Brain microvascular endothelial cell (primary cell): ENCODE measurements around the gene PTCRA.

Source experiments
- DNase-seq: peaks from one replicate; pipeline ENCODE4 v3.0.0-alpha.2; 2020
- H3K27ac ChIP-seq: fragments of 250-450 bp; sonication (Bioruptor Pico); 2 replicates; pipeline ENCODE4 v1.5.1; 2020; ENCODE audit warnings: mild to moderate bottlenecking, moderate library complexity
- H3K27me3 ChIP-seq: fragments of 250-450 bp; sonication (Bioruptor Pico); replicated peaks from 2 replicates; pipeline ENCODE4 v1.5.1; 2020; ENCODE audit warnings: mild to moderate bottlenecking
- H3K36me3 ChIP-seq: fragments of 250-450 bp; sonication (Bioruptor Pico); replicated peaks from 2 replicates; pipeline ENCODE4 v1.5.1; 2020; ENCODE audit warnings: mild to moderate bottlenecking
- H3K4me3 ChIP-seq: 2 replicates; pipeline ENCODE4 v1.5.1; 2011; ENCODE audit warnings: low read depth, mild to moderate bottlenecking, control low read depth, low read length, moderate library complexity
- in situ Hi-C: cut with HindIII; loops from 2 replicates; pipeline ENCODE4 v1.10.0; 2017; ENCODE audit warnings: low sequenced_read_pairs, low pct_ligation_motif_present
- TF ChIP-seq, protein P1 (sequence below): IDR thresholded peaks from 2 replicates; pipeline ENCODE4 v1.5.1; 2011; ENCODE audit warnings: low read depth, mild to moderate bottlenecking, moderate library complexity, low read length, control low read depth, inconsistent platforms; ENCODE audit errors: missing control alignments

PTCRA gene

DNA sequence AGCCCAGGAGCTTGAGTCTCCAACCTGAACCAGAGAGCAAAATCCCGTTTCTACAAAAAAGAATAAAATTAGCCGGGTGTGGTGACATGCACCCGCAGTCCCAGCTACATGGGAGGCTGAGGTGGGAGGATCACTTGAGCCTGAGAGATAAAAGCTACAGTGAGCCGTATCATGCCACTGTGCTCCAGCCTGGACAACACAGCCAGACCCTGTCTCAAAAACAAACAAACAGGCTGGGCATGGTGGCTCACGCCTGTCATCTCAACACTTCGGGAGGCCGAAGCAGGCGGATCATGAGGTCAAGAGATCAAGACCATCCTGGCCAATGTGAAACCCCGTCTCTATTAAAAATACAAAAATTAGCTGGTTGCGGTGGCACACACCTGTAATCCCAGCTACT lies 11.4 kb upstream of the PTCRA start:
- Histone ChIP-seq H3K4me3 (no peak overlapping the region), H3K27me3 (no peaks in the 10 kb centered on the region), H3K27ac (no peak overlapping the region), H3K36me3 (no peaks in the 10 kb centered on the region)
- in situ Hi-C loops, result no loop called here
- DNase-seq, result no peak
- TF ChIP-seq, protein P1, sequence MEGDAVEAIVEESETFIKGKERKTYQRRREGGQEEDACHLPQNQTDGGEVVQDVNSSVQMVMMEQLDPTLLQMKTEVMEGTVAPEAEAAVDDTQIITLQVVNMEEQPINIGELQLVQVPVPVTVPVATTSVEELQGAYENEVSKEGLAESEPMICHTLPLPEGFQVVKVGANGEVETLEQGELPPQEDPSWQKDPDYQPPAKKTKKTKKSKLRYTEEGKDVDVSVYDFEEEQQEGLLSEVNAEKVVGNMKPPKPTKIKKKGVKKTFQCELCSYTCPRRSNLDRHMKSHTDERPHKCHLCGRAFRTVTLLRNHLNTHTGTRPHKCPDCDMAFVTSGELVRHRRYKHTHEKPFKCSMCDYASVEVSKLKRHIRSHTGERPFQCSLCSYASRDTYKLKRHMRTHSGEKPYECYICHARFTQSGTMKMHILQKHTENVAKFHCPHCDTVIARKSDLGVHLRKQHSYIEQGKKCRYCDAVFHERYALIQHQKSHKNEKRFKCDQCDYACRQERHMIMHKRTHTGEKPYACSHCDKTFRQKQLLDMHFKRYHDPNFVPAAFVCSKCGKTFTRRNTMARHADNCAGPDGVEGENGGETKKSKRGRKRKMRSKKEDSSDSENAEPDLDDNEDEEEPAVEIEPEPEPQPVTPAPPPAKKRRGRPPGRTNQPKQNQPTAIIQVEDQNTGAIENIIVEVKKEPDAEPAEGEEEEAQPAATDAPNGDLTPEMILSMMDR, result no peak

GRCh38 chr6:42907336-42907735 lies 8.5 kb upstream of the PTCRA start:
- no peak overlapping the region for H3K4me3 ChIP-seq
- in situ Hi-C loops, result no loop called here
- DNase-seq, result no peak
- no peak overlapping the region for H3K27ac ChIP-seq
- TF ChIP-seq, protein P1, result no peak
- no peaks in the 10 kb centered on the region for H3K27me3 ChIP-seq
- H3K36me3 ChIP-seq, result no peaks in the 10 kb centered on the region

DNA sequence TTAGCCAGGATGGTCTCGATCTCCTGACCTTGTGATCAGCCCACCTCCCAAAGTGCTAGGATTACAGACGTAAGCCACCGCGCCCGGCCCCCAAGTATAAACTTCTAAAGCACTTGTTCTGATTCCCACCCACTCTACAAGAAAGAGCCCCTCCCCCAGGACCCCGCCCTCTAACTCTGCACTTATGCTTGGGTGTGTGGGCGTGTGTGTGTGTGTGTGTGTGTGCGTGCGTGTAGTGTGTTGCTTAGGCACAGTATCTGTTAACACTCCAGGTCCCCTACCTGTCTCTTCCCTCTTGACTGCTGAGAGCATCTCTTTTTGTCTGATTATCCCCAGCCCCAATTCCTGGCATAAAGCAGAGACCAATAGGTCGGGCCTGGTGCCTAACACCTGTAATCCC lies 6.0 kb upstream of the PTCRA start:
- H3K27ac ChIP-seq, result no peak overlapping the region
- no peaks in the 10 kb centered on the region for H3K27me3 ChIP-seq
- in situ Hi-C loops, result no loop called here
- DNase-seq, result no peak
- H3K4me3 ChIP-seq, result no peak overlapping the region
- no peaks in the 10 kb centered on the region for H3K36me3 ChIP-seq
- TF ChIP-seq, protein P1, result no peak

DNA sequence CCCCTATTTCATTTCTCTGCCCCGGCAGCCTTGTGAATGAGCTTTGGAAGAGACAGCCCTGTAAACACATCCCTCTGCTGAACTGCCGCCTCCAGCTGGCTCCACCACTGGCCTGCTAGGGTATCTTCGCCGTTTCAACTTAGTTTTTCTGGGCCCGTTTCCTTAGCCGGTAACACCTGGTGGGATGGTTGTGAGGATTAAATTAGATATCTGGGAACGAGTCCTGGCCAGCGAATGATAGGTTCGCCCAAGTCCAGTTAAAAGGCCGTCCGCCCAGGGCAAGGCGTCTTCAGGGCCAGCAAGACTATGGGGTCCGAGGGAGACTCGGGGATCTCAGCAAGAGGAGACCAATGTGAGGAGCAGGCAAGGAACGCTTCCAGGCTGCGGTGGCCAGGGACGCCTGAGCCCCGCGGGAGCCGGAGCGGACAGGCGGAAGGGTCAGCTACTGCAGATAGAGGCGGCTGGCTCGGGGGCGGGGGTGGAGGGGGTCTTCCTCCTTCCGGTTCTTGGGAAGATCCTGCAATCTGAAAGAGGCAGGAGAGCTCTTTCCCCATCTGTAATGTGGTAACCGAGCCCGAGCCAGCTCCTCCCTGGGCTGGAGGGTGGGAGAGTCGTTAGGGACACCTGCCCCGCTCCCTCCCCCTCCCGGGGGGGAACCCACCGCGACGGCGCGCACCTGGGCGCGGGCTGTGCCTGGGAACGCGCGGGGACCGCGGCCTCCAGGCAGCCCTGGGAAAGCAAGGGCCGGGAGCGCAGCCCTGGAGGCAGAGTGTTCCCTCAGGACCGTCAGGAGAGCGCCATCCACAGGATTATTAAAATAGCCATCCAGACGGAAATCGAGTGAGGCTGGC lies 4.5 kb upstream of the PTCRA start:
- DNase-seq, result no peak
- Histone ChIP-seq H3K27ac (no peak overlapping the region), H3K27me3 (no peaks in the 10 kb centered on the region), H3K4me3 (peak overlapping the region; percentile 42), H3K36me3 (no peaks in the 10 kb centered on the region)
- TF ChIP-seq, protein P1, result peak; percentile 20
- in situ Hi-C loops, result no loop called here

DNA sequence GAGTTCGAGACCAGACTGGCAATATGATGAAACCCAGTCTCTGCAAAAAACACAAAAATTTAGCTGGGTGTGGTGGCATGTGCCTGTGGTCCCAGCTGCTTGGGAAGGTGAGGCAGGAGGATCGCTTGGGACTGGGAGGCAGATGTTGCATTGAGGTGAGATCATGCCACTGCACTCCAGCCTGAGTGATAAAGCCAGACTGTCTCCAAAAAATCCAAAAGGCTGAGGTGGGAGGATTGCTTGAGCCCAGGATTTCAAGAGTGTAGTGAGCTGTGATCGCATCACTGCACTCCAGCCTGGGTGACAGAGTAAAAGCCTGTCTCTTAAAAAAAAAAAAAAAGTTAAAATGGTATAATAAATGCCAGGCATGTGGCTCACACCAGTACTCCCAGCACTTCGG lies 1.3 kb upstream of the PTCRA start:
- TF ChIP-seq, protein P1, result no peak
- in situ Hi-C loops, result no loop called here

GRCh38 chr6:42916288-42916687 lies 435 bp downstream of the PTCRA start:
- Histone ChIP-seq H3K27ac (no peak overlapping the region), H3K36me3 (no peaks in the 10 kb centered on the region), H3K4me3 (no peak overlapping the region), H3K27me3 (no peaks in the 10 kb centered on the region)
- TF ChIP-seq, protein P1, result no peak
- no peak for DNase-seq
- in situ Hi-C loops, result no loop called here

More for the DNA sequence above, 1.3 kb upstream of the PTCRA start:
- Histone ChIP-seq H3K4me3 (no peak overlapping the region), H3K27me3 (no peaks in the 10 kb centered on the region), H3K27ac (no peak overlapping the region), H3K36me3 (no peaks in the 10 kb centered on the region)
- no peak for DNase-seq
